Measurements from ENCODE around the gene LDHA.
"Not testable (repeated sequence)": the region's sequence is repeated elsewhere in the genome, so short reads cannot be mapped to it uniquely, and the experiment has no call there.

The LDHA gene

DNA sequence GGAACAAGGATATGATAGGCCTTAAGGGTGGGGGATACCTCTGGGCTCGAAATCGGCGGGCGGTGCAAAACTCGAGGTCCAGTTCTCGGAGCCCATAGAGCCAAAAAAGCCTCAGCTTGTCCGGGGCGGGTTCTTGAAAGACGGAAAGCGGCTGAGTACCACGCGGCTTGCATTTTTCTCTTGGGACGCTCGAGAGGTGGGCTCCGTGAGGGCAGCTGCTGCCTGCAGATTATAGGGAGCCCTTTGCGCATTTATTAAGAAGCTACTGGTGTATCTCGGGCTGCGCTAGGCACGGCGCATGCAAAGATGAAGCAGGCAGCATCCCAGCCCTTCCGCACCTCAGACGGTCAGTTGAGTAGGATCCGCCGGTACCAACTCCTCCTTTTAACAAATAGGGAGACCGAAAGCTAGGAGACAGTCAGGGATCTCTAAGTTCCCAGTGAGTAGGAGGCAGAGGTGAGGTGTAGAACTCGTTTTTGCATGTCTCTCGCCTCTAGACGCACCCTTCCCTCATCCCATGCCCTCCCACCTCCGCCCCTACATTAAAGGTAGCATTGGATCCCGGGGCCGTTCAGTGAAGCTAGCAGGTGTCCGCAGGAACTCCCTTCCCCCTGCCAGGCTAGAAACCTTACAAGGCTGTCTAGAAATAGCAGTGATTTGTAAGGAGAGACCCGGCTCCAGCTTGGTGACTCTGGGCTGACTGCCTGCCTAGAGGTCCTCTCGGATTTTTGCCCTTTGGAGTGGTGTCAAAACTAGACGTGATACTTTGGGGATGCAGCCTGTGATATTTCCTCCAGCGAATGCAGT lies 768 bp downstream of the LDHA start:
- no peak for DNase-seq (ENCODE audit: low read depth)

DNA sequence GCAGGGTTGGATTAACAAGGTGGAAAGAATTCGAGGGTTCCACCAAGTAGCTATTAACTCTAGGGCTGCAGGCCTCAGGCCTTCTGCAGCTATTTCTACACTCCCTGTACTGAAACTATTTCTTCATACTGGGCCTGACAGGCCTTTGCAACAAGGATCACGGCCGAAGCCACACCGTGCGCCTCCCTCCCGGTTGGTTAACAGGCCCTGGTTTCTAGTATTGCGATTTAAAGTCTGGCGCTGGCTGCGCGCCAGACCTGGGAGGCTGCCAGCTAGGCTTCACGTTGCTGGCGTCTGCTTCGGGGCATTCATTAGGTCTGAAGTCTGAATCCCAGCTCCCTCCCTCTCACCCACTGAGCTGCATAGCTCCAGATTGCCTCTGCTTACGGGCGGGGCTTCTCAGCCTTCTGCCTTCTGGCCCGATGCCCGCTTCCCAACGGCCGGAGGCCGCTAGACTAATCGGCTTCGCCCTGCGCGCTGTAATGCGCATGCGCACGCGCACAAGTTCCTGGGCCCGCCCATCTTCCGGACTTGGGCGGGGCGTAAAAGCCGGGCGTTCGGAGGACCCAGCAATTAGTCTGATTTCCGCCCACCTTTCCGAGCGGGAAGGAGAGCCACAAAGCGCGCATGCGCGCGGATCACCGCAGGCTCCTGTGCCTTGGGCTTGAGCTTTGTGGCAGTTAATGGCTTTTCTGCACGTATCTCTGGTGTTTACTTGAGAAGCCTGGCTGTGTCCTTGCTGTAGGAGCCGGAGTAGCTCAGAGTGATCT lies 1.6 kb downstream of the LDHA start:
- DNase-seq (ENCODE audit: low read depth), result peak; percentile 91

DNA sequence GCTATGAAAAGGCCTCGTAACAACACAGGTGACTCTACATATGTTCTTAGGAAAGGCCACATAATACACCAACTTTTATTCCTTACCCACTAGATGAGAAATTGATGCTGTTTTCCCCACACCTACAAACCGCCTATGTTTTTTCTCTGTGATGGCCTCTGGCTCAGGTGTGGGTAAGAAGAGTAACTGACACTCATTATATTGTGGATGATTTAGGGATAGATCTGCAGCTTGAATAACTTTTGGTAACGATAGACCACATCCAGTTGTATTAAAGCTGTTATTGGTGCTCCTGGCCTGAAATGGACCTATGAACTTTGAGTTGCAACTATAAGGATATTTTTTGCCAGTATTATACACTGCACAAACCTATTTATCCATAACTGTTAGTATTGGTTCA lies 3.6 kb downstream of the LDHA start:
- DNase-seq (ENCODE audit: low read depth), result no peak

DNA sequence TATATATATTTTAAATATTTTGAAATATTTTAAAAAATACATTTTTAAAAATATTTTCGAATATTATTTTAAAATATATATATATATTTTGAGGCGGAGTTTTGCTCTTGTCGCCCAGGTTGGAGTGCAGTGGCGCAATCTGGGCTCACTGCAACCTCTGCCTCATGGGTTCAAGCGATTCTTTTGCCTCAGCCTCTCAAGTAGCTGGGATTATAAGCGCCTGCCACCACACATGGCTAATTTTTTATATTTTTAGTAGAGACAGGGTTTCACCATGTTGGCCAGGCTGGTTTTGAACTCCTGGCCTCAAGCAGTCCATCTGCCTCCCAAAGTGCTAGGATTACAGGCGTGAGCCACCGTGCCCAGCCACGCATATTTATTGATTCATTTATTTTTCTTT lies 6.7 kb downstream of the LDHA start:
- not testable (repeated sequence) for DNase-seq (ENCODE audit: low read depth)

DNA sequence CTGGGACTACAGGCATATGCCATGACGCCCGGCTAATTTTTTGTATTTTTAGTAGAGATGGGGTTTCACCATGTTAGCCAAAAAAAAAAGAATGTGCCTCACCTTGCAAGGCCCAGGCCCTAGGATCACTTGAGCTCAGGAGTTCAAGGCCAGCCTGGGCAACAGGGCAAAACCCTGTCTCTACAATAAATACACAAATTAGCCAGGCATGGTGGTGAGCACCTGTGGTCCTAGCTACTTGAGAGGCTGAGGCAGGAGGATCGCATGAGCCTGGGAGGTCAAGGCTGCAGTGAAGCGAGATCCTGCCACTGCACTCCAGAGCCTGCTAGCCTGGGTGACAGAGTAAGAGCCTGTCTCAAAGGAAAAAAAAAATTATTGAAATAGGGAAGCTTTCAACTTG lies 9.7 kb downstream of the LDHA start:
- DNase-seq (ENCODE audit: low read depth), result no peak

DNA sequence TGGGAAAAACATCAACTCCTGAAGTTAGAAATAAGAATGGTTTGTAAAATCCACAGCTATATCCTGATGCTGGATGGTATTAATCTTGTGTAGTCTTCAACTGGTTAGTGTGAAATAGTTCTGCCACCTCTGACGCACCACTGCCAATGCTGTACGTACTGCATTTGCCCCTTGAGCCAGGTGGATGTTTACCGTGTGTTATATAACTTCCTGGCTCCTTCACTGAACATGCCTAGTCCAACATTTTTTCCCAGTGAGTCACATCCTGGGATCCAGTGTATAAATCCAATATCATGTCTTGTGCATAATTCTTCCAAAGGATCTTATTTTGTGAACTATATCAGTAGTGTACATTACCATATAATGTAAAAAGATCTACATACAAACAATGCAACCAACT lies 13.0 kb downstream of the LDHA start:
- DNase-seq (ENCODE audit: low read depth), result not testable (repeated sequence)

DNA sequence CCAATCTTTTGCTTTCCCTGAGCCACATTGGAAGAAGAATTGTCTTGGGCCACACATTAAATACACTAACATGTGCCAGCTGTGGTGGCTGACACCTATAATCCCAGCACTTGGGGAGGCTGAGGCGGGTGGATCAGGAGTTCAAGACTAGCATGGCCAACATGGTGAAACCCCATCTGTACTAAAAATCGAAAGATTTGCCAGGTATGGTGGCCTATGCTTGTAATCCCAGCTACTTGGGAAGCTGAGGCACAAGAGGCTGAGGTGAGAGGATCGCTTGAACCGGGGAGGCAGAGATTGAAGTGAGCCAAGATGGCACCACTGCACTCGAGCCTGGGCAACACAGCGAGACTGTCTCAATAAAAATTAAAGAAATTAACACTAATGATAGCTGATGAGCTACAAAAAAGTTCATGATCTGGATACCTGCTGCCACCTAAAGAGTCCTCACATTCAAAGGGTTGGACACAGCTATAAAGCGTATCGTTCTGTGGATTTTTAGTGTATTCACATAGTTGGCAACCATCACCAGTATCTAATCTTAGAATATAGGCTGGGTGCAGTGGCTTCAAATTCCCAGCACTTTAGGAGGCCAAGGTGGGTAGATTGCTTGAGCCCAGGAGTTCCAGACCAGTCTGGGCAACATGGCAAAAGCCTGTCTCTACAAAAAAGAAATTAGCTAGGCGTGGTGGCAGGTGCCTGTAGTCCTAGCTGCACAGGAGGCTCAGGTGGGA lies 14.4 kb downstream of the LDHA start:
- DNase-seq (ENCODE audit: low read depth), result no peak

DNA sequence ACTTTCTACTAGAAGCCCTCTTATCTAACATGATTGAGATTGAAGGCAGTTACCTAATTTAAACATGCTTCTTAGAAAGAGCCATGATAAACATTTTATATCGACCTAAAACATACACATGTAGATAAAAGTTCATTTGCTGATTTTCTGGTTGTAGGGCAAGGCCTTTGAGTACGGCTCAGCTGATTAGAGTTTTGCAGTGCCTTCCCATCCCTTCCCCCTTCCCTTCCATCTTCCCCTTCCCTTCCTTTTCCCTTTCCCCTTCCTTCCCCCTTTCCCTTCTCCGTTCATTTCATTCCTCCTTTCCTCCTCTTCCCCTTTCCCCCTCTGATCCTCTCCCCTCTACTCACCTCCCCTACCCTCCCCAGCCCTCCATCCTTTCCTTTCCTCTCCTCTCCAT lies 22.1 kb downstream of the LDHA start:
- DNase-seq (ENCODE audit: low read depth), result no peak

DNA sequence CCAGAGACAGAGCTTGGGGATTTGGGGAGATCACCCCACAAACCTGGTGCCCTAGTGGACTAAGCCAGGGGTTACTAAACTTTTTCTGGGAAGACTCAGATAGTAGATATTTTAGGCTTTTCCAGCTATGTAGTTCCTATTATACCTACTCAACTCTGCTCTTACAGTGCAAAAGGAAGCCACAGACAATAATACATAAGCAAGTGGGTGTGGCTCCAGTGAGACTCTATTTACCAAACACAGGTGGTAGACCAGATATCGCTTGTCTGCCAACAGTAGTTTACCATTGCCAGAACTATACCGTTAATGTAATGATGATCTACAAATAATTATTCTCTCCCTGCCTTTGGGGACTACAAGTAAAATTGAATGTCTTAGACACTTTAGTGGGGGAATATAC lies 24.7 kb downstream of the LDHA start:
- no peak for DNase-seq (ENCODE audit: low read depth)

DNA sequence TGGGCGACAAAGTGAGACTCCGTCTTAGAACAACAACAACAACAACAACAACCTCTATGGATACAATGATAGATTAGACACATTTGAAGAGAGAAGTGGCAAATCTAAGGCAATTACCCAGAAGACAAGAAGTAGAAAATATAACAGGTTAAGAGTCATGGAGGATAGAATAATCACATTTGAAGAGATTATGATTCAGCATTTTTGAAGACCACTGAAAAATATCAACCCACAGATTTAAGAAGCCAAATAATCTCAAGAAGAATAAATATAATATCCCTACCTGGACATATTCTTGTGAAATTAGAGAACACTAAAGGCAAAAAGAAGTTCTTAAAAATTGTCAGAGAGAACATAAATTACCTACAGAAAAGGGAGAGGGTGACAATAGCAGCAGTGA lies 25.7 kb downstream of the LDHA start:
- no peak for DNase-seq (ENCODE audit: low read depth)

DNA sequence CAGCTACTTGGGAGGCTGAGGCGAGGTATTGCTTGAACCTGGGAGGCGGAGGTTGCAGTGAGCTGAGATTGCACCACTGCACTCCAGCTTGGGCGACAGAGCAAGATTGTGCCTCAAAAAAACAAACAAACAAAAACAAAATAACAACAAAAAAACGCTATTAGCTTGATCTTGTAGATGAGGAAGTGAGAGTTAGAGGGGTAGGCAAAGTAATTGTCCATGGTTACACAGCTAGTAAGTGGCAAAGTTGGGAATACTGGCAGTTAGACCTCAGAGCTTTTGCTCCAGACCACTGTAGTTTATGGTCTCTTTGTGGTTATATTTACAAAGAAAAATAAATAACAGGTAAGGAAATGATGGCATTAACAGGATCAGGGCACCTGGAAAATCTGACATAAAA lies 32.9 kb downstream of the LDHA start:
- no peak for DNase-seq (ENCODE audit: low read depth)

DNA sequence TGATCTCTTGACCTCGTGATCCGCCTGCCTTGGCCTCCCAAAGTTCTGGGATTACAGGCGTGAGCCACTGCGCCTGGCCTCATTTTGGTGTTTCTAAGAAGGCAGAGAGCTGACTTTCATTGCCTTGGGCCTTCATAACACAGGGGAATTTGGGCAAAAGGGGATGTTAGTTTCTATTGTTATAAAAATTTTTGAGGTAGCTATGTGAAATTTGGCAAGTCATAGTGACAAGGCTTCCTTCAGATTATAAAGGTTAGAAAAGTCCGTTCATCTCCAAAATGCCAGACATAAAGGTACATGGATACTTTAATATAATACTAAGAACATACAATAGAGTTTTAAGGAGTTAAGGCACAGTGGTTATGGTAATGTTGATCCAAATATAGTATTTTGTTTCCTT lies 35.0 kb downstream of the LDHA start:
- no peak for DNase-seq (ENCODE audit: low read depth)

DNA sequence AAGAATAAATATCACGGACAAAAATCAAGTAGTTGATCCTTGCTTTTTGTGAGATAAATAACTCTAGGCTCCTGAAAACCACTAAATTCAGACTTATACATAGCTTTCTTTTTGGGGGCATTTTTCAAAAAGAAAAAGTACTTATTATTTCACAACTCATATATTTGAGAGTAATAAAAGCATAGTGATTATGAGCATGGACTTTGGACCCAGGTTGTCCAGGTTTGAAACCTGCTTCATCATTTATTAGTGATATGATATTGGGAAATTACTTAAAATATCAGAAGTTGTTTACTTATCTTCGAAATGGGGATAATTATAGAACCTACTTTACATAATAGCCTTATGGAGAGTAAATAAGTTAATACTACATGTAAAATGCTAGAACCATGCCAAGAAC lies 44.3 kb downstream of the LDHA start:
- DNase-seq (ENCODE audit: low read depth), result no peak

DNA sequence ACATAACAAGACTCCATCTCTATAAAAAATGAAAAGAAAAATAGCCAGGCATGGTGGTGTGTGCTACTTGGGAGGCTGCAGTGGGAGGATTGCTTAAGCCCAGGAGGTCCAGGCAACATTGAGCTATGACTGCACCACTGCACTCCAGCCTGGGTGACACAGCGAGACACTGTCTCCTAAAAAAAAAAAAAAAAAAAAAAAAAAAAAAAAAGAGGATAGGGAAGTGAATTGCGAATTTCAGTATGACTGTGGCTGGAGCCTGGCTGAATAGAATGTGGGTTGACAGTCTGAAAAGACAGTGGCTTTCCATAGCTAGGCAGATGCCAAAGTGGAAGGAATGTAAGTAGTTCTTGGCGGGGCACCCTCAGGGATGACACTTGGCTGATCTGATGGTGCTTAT lies 54.9 kb downstream of the LDHA start:
- no peak for DNase-seq (ENCODE audit: low read depth)

DNA sequence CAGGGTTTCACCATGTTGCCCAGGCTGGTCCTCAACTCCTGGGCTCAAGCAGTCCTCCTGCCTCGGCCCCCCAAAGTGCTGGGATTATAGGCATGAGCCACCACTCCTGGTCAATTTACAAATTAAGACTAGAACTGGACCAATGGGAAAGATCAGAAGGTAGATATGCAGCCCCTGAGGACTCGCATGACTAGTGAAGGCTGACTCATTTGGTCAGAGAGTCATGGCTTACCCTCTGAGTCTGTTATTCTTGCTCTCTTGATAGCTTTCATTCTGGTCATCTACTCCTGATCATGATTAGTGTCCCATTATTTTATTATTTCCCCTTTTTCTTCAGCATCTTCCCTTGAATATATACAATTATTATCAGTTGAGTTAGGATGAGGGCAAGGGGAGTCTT lies 58.6 kb downstream of the LDHA start:
- no peak for DNase-seq (ENCODE audit: low read depth)

DNA sequence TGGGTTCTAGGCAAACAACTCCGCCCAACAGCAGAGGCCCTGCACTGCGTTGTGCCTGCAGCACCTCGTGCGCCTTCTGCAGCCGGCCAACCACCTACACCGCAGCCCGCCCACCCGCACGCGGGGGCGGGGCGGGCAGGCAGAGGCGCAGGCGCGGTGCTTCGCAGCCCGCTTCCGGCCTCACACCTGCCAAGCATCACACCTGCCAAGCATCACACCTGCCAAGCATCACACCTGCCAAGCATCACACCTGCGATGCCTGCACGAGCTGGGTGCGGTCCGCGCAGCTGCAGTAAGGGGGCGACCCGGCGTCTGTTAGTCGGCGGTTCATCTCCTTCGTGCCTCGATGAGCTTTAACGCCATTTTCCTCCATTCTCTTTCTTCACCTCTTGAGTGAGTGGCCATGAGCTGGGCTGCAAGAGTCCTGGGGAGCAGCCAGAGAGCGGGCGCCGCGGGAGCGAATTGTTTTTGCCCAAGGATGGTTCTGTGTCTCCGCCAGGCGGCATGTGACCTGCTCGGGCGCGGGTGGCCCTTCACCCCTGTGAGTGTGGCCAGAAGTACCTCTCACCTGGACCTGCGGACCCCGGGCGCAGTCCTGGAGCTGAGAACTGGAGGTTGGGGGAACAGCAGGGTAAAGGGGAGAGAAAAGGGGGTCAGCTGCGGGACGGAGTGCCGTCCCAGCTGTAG lies 61.5 kb downstream of the LDHA start, which contains the start of gene LDHAL6A:
Gene LDHAL6A, plus strand, starts transcription at position 171 of the 687 bp plus-strand sequence. CDS start 825 bp downstream, outside the sequence.
- DNase-seq (ENCODE audit: low read depth), result no peak

DNA sequence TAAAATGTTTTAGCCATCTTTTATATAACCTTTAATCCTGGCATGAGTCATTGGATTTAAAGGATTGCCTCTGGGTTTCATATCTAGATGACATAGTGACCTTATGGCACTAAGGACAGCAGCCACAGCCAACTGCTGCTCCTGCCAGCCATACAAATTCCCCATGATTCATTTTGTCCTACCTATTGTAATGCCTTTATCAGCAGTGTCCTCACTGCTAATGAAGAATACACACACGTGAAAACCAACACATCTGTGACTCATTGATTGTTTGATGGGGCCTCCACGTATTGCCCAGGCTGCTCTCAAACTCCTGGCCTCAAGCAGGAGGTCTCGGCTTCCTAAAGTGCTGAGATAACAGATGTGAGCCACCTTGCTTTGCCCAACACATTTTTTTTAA lies 63.1 kb downstream of the LDHA start:
- DNase-seq (ENCODE audit: low read depth), result no peak
